HG02938 (cell line): Measurements from ENCODE around the gene KNDC1.

ENCODE experiments used
- ATAC-seq: cut with Tn5 transposase; IDR thresholded peaks from one replicate; pipeline ENCODE4 v1.9.1; 2021; ENCODE audit warnings: mild to moderate bottlenecking, moderate library complexity; ENCODE audit not compliant: unreplicated experiment

KNDC1 gene

GRCh38 chr10:133270773-133271297, 110.8 kb downstream of the KNDC1 start:
- no peak for ATAC-seq

GRCh38 chr10:133271521-133272300, 111.7 kb downstream of the KNDC1 start:
- no peak for ATAC-seq

- ATAC-seq, result no peak
These were observed 112.4 kb downstream of the KNDC1 start for GRCh38 chr10:133272301-133272963.

- no peak for ATAC-seq
These were observed 113.0 kb downstream of the KNDC1 start for GRCh38 chr10:133272964-133273420.

GRCh38 chr10:133273534-133274143, 113.6 kb downstream of the KNDC1 start:
- no peak for ATAC-seq

GRCh38 chr10:133274751-133275683, 115.0 kb downstream of the KNDC1 start:
- peak; percentile 47 for ATAC-seq

DNA sequence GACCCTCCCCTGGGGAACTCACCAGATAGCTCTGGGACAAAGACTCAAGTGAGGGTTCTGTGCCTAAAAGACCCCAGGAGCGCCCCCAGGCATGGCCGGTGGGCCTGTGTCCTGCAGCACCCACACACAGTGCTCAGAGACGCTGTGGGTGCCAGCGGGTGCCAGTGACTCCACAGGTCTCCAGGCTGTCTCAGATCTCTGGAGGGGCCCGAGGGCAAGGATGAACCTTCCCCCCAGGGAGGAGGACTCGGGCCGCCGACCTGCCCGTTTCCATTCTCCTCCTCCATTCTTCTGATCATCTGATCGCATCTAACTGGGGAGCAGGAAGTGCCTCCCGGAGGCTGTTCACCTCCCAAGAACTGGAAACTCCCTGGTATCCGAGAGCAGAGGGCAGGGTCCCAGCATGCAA, 115.7 kb downstream of the KNDC1 start:
- ATAC-seq, result peak; percentile 32
